HepG2 (cell line): ENCODE measurements around the gene SOX9. TPM values are rescaled to one million over a fixed set of nuclear protein-coding genes. Genes with fewer than 3 reads are reported as not detected.

Experiments used
- MATR3 ChIP-seq: sonication (generic); formaldehyde crosslinking; IDR thresholded peaks from 2 replicates; pipeline ENCODE4 v1.4.0; 2020; ENCODE audit warnings: missing genetic modification reagents
- MXI1 ChIP-seq: IDR thresholded peaks from 3 replicates; pipeline ENCODE4 v1.6.1; 2012; ENCODE audit warnings: low read depth, low read length, inconsistent platforms, borderline replicate concordance
- NFE2 ChIP-seq: sonication (generic); formaldehyde crosslinking; IDR thresholded peaks from 2 replicates; pipeline ENCODE4 v1.4.0; 2020; ENCODE audit warnings: missing genetic modification reagents
- PHF21A ChIP-seq: sonication (generic); formaldehyde crosslinking; IDR thresholded peaks from 2 replicates; pipeline ENCODE4 v1.5.0; 2020; ENCODE audit warnings: mild to moderate bottlenecking, missing genetic modification reagents
- PRPF4 ChIP-seq: fragments of 200-400 bp; formaldehyde crosslinking; IDR thresholded peaks from 2 replicates; pipeline ENCODE4 v1.6.1; 2016; ENCODE audit warnings: low read length, low read depth; ENCODE audit not compliant: poor library complexity, severe bottlenecking
- SMC3 ChIP-seq: IDR thresholded peaks from 2 replicates; pipeline ENCODE4 v1.6.1; 2011; ENCODE audit warnings: low read length, improper control_type of control experiment
- THAP11 ChIP-seq: IDR thresholded peaks from 2 replicates; pipeline ENCODE4 v1.6.1; 2016; ENCODE audit warnings: missing biosample characterization, missing genetic modification reagents
- ZNF549 ChIP-seq: sonication (generic); formaldehyde crosslinking; IDR thresholded peaks from 2 replicates; pipeline ENCODE4 v1.5.0; 2020; ENCODE audit warnings: missing genetic modification reagents
- ZNF569 ChIP-seq: sonication (generic); formaldehyde crosslinking; IDR thresholded peaks from 2 replicates; pipeline ENCODE4 v1.5.0; 2020; ENCODE audit warnings: mild to moderate bottlenecking, missing genetic modification reagents, moderate library complexity, borderline replicate concordance
- polyA plus RNA-seq, 8 experiments: library from polyadenylated mRNA; depleted of rRNA in 3 of 8; stranded (reverse) in 7 of 8; unstranded in 1 of 8; fragments of >200 nt; fragmentation: Illumina TruSeq in 4 of 8; extraction: Trizol in 4 of 8; gene quantifications; 2 replicates each; pipeline versions ENCODE4 v1.2.1 to v1.2.3, GENCODE V29; 2011 to 2016; ENCODE audit warnings: low read depth in 4 of 8, missing spikeins in 1 of 8, mixed read lengths in 1 of 8; ENCODE audit not compliant: insufficient read depth in 1 of 8
- total RNA-seq, 5 experiments: library from RNA; depleted of rRNA; stranded (reverse); fragments of >200 nt; fragmentation: Illumina TruSeq; extraction: Trizol; gene quantifications; 2 replicates each; pipeline ENCODE4 v1.2.3, GENCODE V29; 2016; ENCODE audit warnings: low read depth in 1 of 5
- TF ChIP-seq, protein P1 (sequence below): conservative IDR thresholded peaks from 2 replicates; pipeline ENCODE4 v1.6.1; 2018; ENCODE audit warnings: missing genetic modification reagents
- TF ChIP-seq, protein P2 (sequence below): sonication (generic); formaldehyde crosslinking; conservative IDR thresholded peaks from 2 replicates; pipeline ENCODE4 v1.8.0; 2022; ENCODE audit warnings: low read depth, missing genetic modification reagents
- TF ChIP-seq, protein P3 (sequence below): sonication (generic); formaldehyde crosslinking; IDR thresholded peaks from 2 replicates; pipeline ENCODE4 v1.4.0; 2020; ENCODE audit warnings: mild to moderate bottlenecking, missing genetic modification reagents
- TF ChIP-seq, protein P4 (sequence below): sonication (generic); formaldehyde crosslinking; IDR thresholded peaks from 2 replicates; pipeline ENCODE4 v1.5.0; 2020; ENCODE audit warnings: mild to moderate bottlenecking, missing genetic modification reagents, borderline replicate concordance

The SOX9 gene
- total and polyA plus RNA-seq, 2 of the 13 experiments (the other 11 are each of a cell fraction or from before 2014, with no cell fraction given): 16.1 to 27.6 TPM

DNA sequence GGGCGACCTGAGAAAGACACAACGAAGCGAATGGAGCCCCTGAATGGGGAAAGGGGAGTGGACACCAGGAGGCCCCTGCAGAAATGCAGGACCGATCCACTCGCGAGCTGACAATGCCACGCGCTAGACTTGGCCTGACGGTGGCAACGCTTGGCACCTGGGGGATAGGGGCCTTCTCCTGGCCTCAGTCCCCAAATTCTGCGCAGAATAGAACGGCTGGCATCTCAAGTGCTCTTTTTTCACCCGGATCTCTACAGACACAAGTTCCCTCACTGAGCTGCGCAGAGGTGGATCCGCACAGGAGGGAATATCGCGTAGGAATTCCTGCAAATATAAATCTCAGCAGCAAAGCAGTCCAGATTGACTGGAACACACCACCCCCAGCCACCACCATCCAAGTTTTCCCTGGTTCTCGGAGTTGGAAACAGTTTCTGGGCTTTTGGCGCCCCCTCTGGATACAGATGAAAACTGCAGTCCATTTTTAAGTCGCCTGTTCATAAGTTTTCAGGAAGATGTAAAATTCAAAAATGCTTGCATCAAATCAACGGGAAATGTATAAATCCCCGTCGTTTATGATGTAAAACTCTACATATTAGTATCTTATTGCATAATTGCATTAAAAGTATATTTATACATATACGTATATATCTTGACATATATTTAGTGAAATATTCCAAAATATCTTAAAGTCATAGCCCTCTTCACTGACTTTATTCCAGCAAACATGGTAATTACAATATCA is 2.3 kb upstream of the SOX9 start (continued):
- TF ChIP-seq SMC3 (peak; percentile 92), MXI1 (0 out of 3 replicates have a peak, but pooled peaks have one; percentile 14), ZNF549 (CRISPR knock-in tag) (no peak), PRPF4 (no peak), MATR3 (CRISPR knock-in tag) (no peak), NFE2 (CRISPR knock-in tag) (no peak), ZNF569 (CRISPR knock-in tag) (no peak), PHF21A (no peak), THAP11 (CRISPR knock-in tag) (no peak)
- TF ChIP-seq, protein P1, sequence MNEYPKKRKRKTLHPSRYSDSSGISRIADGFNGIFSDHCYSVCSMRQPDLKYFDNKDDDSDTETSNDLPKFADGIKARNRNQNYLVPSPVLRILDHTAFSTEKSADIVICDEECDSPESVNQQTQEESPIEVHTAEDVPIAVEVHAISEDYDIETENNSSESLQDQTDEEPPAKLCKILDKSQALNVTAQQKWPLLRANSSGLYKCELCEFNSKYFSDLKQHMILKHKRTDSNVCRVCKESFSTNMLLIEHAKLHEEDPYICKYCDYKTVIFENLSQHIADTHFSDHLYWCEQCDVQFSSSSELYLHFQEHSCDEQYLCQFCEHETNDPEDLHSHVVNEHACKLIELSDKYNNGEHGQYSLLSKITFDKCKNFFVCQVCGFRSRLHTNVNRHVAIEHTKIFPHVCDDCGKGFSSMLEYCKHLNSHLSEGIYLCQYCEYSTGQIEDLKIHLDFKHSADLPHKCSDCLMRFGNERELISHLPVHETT: no peak
- TF ChIP-seq, protein P2, sequence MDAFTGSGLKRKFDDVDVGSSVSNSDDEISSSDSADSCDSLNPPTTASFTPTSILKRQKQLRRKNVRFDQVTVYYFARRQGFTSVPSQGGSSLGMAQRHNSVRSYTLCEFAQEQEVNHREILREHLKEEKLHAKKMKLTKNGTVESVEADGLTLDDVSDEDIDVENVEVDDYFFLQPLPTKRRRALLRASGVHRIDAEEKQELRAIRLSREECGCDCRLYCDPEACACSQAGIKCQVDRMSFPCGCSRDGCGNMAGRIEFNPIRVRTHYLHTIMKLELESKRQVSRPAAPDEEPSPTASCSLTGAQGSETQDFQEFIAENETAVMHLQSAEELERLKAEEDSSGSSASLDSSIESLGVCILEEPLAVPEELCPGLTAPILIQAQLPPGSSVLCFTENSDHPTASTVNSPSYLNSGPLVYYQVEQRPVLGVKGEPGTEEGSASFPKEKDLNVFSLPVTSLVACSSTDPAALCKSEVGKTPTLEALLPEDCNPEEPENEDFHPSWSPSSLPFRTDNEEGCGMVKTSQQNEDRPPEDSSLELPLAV (CRISPR knock-in tag): no peak
- TF ChIP-seq, protein P3, sequence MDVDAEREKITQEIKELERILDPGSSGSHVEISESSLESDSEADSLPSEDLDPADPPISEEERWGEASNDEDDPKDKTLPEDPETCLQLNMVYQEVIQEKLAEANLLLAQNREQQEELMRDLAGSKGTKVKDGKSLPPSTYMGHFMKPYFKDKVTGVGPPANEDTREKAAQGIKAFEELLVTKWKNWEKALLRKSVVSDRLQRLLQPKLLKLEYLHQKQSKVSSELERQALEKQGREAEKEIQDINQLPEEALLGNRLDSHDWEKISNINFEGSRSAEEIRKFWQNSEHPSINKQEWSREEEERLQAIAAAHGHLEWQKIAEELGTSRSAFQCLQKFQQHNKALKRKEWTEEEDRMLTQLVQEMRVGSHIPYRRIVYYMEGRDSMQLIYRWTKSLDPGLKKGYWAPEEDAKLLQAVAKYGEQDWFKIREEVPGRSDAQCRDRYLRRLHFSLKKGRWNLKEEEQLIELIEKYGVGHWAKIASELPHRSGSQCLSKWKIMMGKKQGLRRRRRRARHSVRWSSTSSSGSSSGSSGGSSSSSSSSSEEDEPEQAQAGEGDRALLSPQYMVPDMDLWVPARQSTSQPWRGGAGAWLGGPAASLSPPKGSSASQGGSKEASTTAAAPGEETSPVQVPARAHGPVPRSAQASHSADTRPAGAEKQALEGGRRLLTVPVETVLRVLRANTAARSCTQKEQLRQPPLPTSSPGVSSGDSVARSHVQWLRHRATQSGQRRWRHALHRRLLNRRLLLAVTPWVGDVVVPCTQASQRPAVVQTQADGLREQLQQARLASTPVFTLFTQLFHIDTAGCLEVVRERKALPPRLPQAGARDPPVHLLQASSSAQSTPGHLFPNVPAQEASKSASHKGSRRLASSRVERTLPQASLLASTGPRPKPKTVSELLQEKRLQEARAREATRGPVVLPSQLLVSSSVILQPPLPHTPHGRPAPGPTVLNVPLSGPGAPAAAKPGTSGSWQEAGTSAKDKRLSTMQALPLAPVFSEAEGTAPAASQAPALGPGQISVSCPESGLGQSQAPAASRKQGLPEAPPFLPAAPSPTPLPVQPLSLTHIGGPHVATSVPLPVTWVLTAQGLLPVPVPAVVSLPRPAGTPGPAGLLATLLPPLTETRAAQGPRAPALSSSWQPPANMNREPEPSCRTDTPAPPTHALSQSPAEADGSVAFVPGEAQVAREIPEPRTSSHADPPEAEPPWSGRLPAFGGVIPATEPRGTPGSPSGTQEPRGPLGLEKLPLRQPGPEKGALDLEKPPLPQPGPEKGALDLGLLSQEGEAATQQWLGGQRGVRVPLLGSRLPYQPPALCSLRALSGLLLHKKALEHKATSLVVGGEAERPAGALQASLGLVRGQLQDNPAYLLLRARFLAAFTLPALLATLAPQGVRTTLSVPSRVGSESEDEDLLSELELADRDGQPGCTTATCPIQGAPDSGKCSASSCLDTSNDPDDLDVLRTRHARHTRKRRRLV (CRISPR knock-in tag): no peak
- TF ChIP-seq, protein P4, sequence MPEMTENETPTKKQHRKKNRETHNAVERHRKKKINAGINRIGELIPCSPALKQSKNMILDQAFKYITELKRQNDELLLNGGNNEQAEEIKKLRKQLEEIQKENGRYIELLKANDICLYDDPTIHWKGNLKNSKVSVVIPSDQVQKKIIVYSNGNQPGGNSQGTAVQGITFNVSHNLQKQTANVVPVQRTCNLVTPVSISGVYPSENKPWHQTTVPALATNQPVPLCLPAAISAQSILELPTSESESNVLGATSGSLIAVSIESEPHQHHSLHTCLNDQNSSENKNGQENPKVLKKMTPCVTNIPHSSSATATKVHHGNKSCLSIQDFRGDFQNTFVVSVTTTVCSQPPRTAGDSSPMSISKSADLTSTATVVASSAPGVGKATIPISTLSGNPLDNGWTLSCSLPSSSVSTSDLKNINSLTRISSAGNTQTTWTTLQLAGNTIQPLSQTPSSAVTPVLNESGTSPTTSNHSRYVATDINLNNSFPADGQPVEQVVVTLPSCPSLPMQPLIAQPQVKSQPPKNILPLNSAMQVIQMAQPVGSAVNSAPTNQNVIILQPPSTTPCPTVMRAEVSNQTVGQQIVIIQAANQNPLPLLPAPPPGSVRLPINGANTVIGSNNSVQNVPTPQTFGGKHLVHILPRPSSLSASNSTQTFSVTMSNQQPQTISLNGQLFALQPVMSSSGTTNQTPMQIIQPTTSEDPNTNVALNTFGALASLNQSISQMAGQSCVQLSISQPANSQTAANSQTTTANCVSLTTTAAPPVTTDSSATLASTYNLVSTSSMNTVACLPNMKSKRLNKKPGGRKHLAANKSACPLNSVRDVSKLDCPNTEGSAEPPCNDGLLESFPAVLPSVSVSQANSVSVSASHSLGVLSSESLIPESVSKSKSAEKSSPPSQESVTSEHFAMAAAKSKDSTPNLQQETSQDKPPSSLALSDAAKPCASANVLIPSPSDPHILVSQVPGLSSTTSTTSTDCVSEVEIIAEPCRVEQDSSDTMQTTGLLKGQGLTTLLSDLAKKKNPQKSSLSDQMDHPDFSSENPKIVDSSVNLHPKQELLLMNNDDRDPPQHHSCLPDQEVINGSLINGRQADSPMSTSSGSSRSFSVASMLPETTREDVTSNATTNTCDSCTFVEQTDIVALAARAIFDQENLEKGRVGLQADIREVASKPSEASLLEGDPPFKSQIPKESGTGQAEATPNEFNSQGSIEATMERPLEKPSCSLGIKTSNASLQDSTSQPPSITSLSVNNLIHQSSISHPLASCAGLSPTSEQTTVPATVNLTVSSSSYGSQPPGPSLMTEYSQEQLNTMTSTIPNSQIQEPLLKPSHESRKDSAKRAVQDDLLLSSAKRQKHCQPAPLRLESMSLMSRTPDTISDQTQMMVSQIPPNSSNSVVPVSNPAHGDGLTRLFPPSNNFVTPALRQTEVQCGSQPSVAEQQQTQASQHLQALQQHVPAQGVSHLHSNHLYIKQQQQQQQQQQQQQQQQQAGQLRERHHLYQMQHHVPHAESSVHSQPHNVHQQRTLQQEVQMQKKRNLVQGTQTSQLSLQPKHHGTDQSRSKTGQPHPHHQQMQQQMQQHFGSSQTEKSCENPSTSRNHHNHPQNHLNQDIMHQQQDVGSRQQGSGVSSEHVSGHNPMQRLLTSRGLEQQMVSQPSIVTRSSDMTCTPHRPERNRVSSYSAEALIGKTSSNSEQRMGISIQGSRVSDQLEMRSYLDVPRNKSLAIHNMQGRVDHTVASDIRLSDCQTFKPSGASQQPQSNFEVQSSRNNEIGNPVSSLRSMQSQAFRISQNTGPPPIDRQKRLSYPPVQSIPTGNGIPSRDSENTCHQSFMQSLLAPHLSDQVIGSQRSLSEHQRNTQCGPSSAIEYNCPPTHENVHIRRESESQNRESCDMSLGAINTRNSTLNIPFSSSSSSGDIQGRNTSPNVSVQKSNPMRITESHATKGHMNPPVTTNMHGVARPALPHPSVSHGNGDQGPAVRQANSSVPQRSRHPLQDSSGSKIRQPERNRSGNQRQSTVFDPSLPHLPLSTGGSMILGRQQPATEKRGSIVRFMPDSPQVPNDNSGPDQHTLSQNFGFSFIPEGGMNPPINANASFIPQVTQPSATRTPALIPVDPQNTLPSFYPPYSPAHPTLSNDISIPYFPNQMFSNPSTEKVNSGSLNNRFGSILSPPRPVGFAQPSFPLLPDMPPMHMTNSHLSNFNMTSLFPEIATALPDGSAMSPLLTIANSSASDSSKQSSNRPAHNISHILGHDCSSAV (CRISPR knock-in tag): no peak
